SH-SY5Y (cell line): ENCODE results near the gene PLEKHD1.

Source experiments
- GATA2 ChIP-seq: IDR thresholded peaks from 2 replicates; pipeline ENCODE4 v1.6.1; 2011; ENCODE audit warnings: mild to moderate bottlenecking, low read depth, low read length
- GATA3 ChIP-seq: IDR thresholded peaks from 2 replicates; pipeline ENCODE4 v1.6.1; 2011; ENCODE audit warnings: low read depth, mild to moderate bottlenecking, low read length, moderate library complexity

DNA sequence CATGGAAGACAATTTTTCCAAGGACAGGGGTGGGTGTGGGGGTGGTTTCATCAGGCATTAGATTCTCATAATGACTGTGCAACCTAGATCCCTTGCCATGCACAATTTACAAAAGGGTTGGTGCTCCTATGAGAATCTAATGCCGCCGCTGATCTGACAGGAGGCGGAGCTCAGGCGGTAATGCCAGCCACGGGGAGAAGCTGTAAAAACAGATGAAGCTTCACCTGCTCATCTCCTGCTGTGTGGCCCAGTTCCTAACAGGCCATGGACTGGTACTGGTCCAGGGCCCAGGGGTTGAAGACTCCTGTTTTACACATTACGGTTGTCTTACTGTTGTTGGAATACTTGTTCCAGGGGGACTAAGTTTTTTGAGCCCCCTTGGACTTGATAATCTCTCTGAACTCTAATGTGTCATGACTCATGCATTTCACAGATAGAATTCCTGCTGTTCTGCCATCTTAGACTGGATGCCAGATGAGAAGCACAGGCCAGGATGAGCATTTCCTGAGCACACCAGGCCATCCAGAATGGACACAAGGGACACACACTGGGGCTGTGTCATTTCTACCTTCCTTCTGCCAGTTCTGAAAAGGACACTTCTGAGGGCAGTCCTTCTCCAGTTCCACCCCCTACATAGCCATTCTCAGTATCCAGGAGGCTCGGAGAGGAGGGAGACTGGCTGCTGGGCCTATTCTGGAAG, 5.8 kb downstream of the PLEKHD1 start:
- no peak for TF ChIP-seq GATA3
- no peak for TF ChIP-seq GATA2
